Liver (tissue), 9 donors: ENCODE data around the gene FARS2. TPM values are rescaled to one million over a fixed set of nuclear protein-coding genes. Genes with fewer than 3 reads are reported as not detected.

Experiments
- DNase-seq: peaks from one replicate; pipeline ENCODE4 v3.0.0-alpha.2; 2017; ENCODE audit warnings: low spot score
- H3K27ac ChIP-seq, 2 donors: one replicate each; pipeline ENCODE4 v1.7.0; 2013; ENCODE audit warnings: inconsistent platforms in 2 of 2, low read length in 2 of 2, control low read depth in 1 of 2, low read depth in 1 of 2, mild to moderate bottlenecking in 1 of 2
- H3K27me3 ChIP-seq, 4 donors: one replicate each; pipeline versions ENCODE4 v1.6.1 to v1.7.0; 2013; ENCODE audit warnings: low read length in 3 of 4, inconsistent platforms in 1 of 4, mild to moderate bottlenecking in 1 of 4, moderate library complexity in 1 of 4; ENCODE audit not compliant: control insufficient read depth in 4 of 4, insufficient read depth in 4 of 4
- H3K36me3 ChIP-seq, 4 donors: one replicate each; pipeline versions ENCODE4 v1.6.1 to v1.7.0; 2013; ENCODE audit warnings: low read length in 3 of 4, mild to moderate bottlenecking in 3 of 4, low read depth in 1 of 4, moderate library complexity in 1 of 4; ENCODE audit not compliant: control insufficient read depth in 4 of 4, insufficient read depth in 3 of 4
- H3K4me1 ChIP-seq, 4 donors: one replicate each; pipeline versions ENCODE4 v1.6.1 to v1.7.0; 2013; ENCODE audit warnings: low read length in 3 of 4, mild to moderate bottlenecking in 3 of 4, moderate library complexity in 1 of 4; ENCODE audit not compliant: control insufficient read depth in 4 of 4, insufficient read depth in 4 of 4
- H3K4me3 ChIP-seq, 3 donors: one replicate each; pipeline versions ENCODE4 v1.6.1 to v1.7.0; 2013; ENCODE audit warnings: low read length in 3 of 3, control low read depth in 1 of 3, low read depth in 1 of 3, mild to moderate bottlenecking in 1 of 3
- H3K9ac ChIP-seq, 2 donors: one replicate each; pipeline ENCODE4 v1.7.0; 2013; ENCODE audit warnings: low read length in 2 of 2, mild to moderate bottlenecking in 2 of 2, moderate library complexity in 2 of 2, control low read depth in 1 of 2, low read depth in 1 of 2
- H3K9me3 ChIP-seq, 4 donors: one replicate each; pipeline versions ENCODE4 v1.6.1 to v1.7.0; 2013; ENCODE audit warnings: low read length in 3 of 4; ENCODE audit not compliant: control insufficient read depth in 4 of 4
- ATF3 ChIP-seq: IDR thresholded peaks from 2 replicates; pipeline ENCODE4 v1.6.1; 2016; ENCODE audit warnings: antibody characterized with exemption
- CTCF ChIP-seq: fragments of 150-350 bp; IDR thresholded peaks from 2 replicates; pipeline ENCODE4 v1.5.1; 2017; ENCODE audit warnings: improper control_type of control experiment, low read depth, low read length; ENCODE audit not compliant: missing input control
- FOXA1 ChIP-seq: IDR thresholded peaks from 2 replicates; pipeline ENCODE4 v1.6.1; 2016; ENCODE audit warnings: antibody characterized with exemption
- FOXA2 ChIP-seq: IDR thresholded peaks from 2 replicates; pipeline ENCODE4 v1.6.1; 2016; ENCODE audit warnings: antibody characterized with exemption
- HNF4A ChIP-seq, 2 donors: conservative IDR thresholded peaks; 2 replicates each; pipeline ENCODE4 v1.6.1; 2016; ENCODE audit warnings: antibody characterized with exemption in 2 of 2, mild to moderate bottlenecking in 2 of 2
- HNF4G ChIP-seq: IDR thresholded peaks from 2 replicates; pipeline ENCODE4 v1.6.1; 2016; ENCODE audit warnings: antibody characterized with exemption
- JUND ChIP-seq, 2 donors: IDR thresholded peaks; 2 replicates each; pipeline ENCODE4 v1.6.1; 2016; ENCODE audit warnings: antibody characterized with exemption in 2 of 2
- MAX ChIP-seq: IDR thresholded peaks from 2 replicates; pipeline ENCODE4 v1.6.1; 2016; ENCODE audit warnings: antibody characterized with exemption
- NR2F2 ChIP-seq: IDR thresholded peaks from 2 replicates; pipeline ENCODE4 v1.6.1; 2016; ENCODE audit warnings: antibody characterized with exemption
- RAD21 ChIP-seq, 2 donors: IDR thresholded peaks; 2 replicates each; pipeline ENCODE4 v1.6.1; 2016; ENCODE audit warnings: antibody characterized with exemption in 2 of 2, mild to moderate bottlenecking in 2 of 2
- REST ChIP-seq: IDR thresholded peaks from 2 replicates; pipeline ENCODE4 v1.6.1; 2016; ENCODE audit warnings: antibody characterized with exemption, mild to moderate bottlenecking
- RXRA ChIP-seq, 2 donors: IDR thresholded peaks; 2 replicates each; pipeline ENCODE4 v1.6.1; 2017 to 2018; ENCODE audit warnings: antibody characterized with exemption in 2 of 2, mild to moderate bottlenecking in 1 of 2
- SP1 ChIP-seq: IDR thresholded peaks from 2 replicates; pipeline ENCODE4 v1.6.1; 2018; ENCODE audit warnings: antibody characterized with exemption, mild to moderate bottlenecking
- TAF1 ChIP-seq: conservative IDR thresholded peaks from 2 replicates; pipeline ENCODE4 v1.6.1; 2016; ENCODE audit warnings: antibody characterized with exemption, mild to moderate bottlenecking
- ZBTB33 ChIP-seq: IDR thresholded peaks from 2 replicates; pipeline ENCODE4 v1.6.1; 2016; ENCODE audit warnings: antibody characterized with exemption
- WGBS: extraction: QIAGEN DNeasy Blood & Tissue Kit; methylation state at CpG from one replicate; pipeline ENCODE4 v1.1.7; 2013; 5-methylcytosine and 5-hydroxymethylcytosine counted together
- polyA plus RNA-seq, 2 donors: library from polyadenylated mRNA; stranded (reverse) in 1 of 2; unstranded in 1 of 2; fragments of 200-250 nt in 1 of 2; fragments of >200 nt in 1 of 2; fragmentation: Nextera tagmentation in 1 of 2; extraction: Ambion mirVana in 1 of 2; gene quantifications; one replicate each; pipeline versions ENCODE4 v1.2.1 to v1.2.3, GENCODE V29; 2013 to 2015
- total RNA-seq, 2 donors: library from RNA; depleted of rRNA; stranded (reverse); fragments of >200 nt; gene quantifications; one replicate each; pipeline ENCODE4 v1.2.3, GENCODE V29; 2014
- donor health status: healthy.
- donor health status: healthy.
- donor health status: healthy.
- donor health status: healthy.
- donor health status: healthy.

The FARS2 gene
- total and polyA plus RNA-seq, 4 donors: 7.8 to 25.9 (median 11.2) TPM

DNA sequence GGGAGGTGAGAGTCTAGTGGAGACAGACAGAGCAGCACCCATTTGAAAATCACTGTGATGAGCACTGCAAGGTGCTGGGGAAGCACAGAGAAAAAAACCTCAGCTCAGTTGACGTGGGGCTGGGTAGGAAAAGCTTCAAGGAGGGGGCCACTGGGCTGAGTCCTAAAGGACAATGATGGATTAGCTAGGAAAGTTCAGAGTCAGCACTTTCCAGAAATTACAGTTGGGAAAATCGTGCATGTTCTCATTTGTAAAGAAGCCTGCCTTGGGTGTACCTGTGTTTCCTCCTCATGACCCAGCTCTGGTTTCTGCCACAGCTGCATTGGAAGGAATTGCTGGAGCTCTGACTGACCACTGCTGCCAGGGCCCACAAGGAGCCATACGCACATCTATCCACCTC lies 221.3 kb downstream of the FARS2 start (continued):
- TF ChIP-seq REST (no peak), ATF3 (no peak)

DNA sequence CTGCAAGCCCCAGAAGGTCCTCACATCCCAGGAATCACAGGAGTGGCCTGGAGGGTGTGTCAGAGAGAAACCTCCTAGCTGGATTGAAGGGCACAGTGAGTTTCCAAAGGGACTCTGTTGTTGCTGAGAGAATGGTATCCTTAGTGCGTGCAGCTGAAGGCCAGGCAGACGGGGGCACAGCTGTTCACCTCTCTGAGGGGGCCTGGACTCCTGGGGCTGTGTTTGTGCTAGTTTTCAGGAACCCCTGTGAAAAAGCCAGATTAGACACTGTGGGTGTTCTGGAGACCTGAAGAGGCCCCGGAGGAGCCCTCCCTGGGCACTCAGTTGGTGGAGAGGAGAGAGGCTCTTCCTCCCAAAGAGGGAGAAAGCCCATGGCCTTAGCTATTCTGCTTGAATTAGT lies 223.4 kb downstream of the FARS2 start:
- Histone ChIP-seq H3K36me3 (peaks cover 0 to 6% (median 0%) of the 10 kb centered on the region in 4 donors), H3K4me1 (no peaks in the 10 kb centered on the region), H3K9me3 (no peaks in the 10 kb centered on the region), H3K27ac (no peak overlapping the region), H3K9ac (no peak overlapping the region), H3K27me3 (no peaks in the 10 kb centered on the region), H3K4me3 (no peak overlapping the region)
- 97% methylated on average over 3 of the region's 3 CpGs for WGBS
- DNase-seq: no peak
- TF ChIP-seq HNF4A (conservative IDR thresholded peaks at IDR 0.05) (no peak), REST (no peak), MAX (no peak), CTCF (no peak), RAD21 (IDR thresholded peaks at IDR 0.05) (no peak)

DNA sequence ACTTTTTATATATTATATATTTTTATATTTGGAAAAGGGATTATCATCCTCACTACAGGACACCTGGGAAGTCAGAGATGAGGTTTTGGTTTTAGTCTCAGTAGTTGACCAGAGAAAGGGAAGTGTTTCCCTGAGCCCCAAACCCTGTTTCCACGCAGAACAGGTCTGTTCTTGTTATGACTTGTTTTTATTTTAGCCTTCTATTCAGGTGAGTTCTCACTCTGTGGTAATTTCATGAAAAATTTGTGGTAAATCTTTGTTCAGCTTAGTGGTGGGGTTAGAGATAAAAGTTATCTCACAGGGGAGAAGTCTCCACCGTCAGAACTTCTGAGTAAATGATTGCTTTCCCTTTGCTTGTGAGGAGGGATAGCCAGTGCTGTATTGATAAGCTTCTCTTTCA lies 224.9 kb downstream of the FARS2 start:
- H3K4me1 ChIP-seq: no peaks in the 10 kb centered on the region
- H3K36me3 ChIP-seq: peaks cover 0 to 6% (median 0%) of the 10 kb centered on the region in 4 donors
- no peak overlapping the region for H3K9ac ChIP-seq
- no peaks in the 10 kb centered on the region for H3K9me3 ChIP-seq
- WGBS: 86% methylated on average over 2 of the region's 2 CpGs
- no peaks in the 10 kb centered on the region for H3K27me3 ChIP-seq
- no peak for DNase-seq
- no peak overlapping the region for H3K4me3 ChIP-seq
- H3K27ac ChIP-seq: no peak overlapping the region
- no peak for TF ChIP-seq TAF1
- TF ChIP-seq RXRA (IDR thresholded peaks at IDR 0.05): no peak
- TF ChIP-seq ZBTB33: no peak
- no peak for TF ChIP-seq FOXA2
- no peak for TF ChIP-seq HNF4G
- no peak for TF ChIP-seq NR2F2
- TF ChIP-seq FOXA1: no peak
- TF ChIP-seq HNF4A (conservative IDR thresholded peaks at IDR 0.05): no peak
- TF ChIP-seq REST: no peak
- no peak for TF ChIP-seq SP1
- TF ChIP-seq JUND (IDR thresholded peaks at IDR 0.05): no peak
